ENCODE measurements around the gene SYNRG.

SYNRG gene

GRCh38 chr17:37532756-37533155 lies 76.5 kb downstream of the SYNRG start:
- no peak for TF ChIP-seq POLR2A (IDR thresholded peaks at IDR 0.05; ENCODE audit: extremely low read depth, insufficient read length)
- H3K4me3 ChIP-seq (ENCODE audit: low read depth, low read length): no peak overlapping the region
- no peak for DNase-seq (ENCODE audit: low read depth)

GRCh38 chr17:37530420-37530819 lies 78.8 kb downstream of the SYNRG start:
- DNase-seq (ENCODE audit: low read depth): no peak
- no peak overlapping the region for H3K4me3 ChIP-seq (ENCODE audit: low read depth, low read length)
- TF ChIP-seq MYC (IDR thresholded peaks at IDR 0.05; ENCODE audit: low read depth, low read length) (no peak), POLR2A (IDR thresholded peaks at IDR 0.05; ENCODE audit: extremely low read depth, insufficient read length) (no peak), MAX (IDR thresholded peaks at IDR 0.05; ENCODE audit: low read depth, low read length) (no peak), CTCF (IDR thresholded peaks at IDR 0.05; ENCODE audit: low read depth, low read length) (no peak)

GRCh38 chr17:37527249-37527851 lies 81.9 kb downstream of the SYNRG start:
- H3K4me3 ChIP-seq (ENCODE audit: low read depth, low read length): no peak overlapping the region
- DNase-seq (ENCODE audit: low read depth): peak; percentile 60
- TF ChIP-seq MAX (IDR thresholded peaks at IDR 0.05; ENCODE audit: low read depth, low read length): no peak
- TF ChIP-seq POLR2A (IDR thresholded peaks at IDR 0.05; ENCODE audit: extremely low read depth, insufficient read length): no peak
- no peak for TF ChIP-seq MYC (IDR thresholded peaks at IDR 0.05; ENCODE audit: low read depth, low read length)
- peak; percentile 67 for TF ChIP-seq CTCF (IDR thresholded peaks at IDR 0.05; ENCODE audit: low read depth, low read length)

GRCh38 chr17:37523715-37524219 lies 85.5 kb downstream of the SYNRG start:
- TF ChIP-seq POLR2A (IDR thresholded peaks at IDR 0.05; ENCODE audit: extremely low read depth, insufficient read length) (no peak), MYC (IDR thresholded peaks at IDR 0.05; ENCODE audit: low read depth, low read length) (no peak), CTCF (IDR thresholded peaks at IDR 0.05; ENCODE audit: low read depth, low read length) (no peak), MAX (IDR thresholded peaks at IDR 0.05; ENCODE audit: low read depth, low read length) (no peak)
- H3K4me3 ChIP-seq (ENCODE audit: low read depth, low read length): no peak overlapping the region
- no peak for DNase-seq (ENCODE audit: low read depth)

GRCh38 chr17:37521821-37522220 lies 87.4 kb downstream of the SYNRG start:
- no peak for TF ChIP-seq MAX (IDR thresholded peaks at IDR 0.05; ENCODE audit: low read depth, low read length)
- TF ChIP-seq MYC (IDR thresholded peaks at IDR 0.05; ENCODE audit: low read depth, low read length): no peak
- no peak for TF ChIP-seq POLR2A (IDR thresholded peaks at IDR 0.05; ENCODE audit: extremely low read depth, insufficient read length)
- TF ChIP-seq CTCF (IDR thresholded peaks at IDR 0.05; ENCODE audit: low read depth, low read length): no peak
- DNase-seq (ENCODE audit: low read depth): no peak
- no peak overlapping the region for H3K4me3 ChIP-seq (ENCODE audit: low read depth, low read length)

- TF ChIP-seq CTCF (IDR thresholded peaks at IDR 0.05; ENCODE audit: low read depth, low read length) (no peak), MAX (IDR thresholded peaks at IDR 0.05; ENCODE audit: low read depth, low read length) (no peak), MYC (IDR thresholded peaks at IDR 0.05; ENCODE audit: low read depth, low read length) (no peak), POLR2A (IDR thresholded peaks at IDR 0.05; ENCODE audit: extremely low read depth, insufficient read length) (no peak)
- no peak overlapping the region for H3K4me3 ChIP-seq (ENCODE audit: low read depth, low read length)
Observed at GRCh38 chr17:37520174-37520573, 89.0 kb downstream of the SYNRG start.

More at GRCh38 chr17:37520174-37520573, 89.0 kb downstream of the SYNRG start:
- DNase-seq (ENCODE audit: low read depth): no peak

Measured in NB4 (cell line).